B cell (primary cell): ENCODE results near the gene HDAC10. TPM values are rescaled to one million over a fixed set of nuclear protein-coding genes. Genes with fewer than 3 reads are reported as not detected.

Experiments used
- ATAC-seq: fragments of 200-7000 bp; cut with Tn5 transposase; one replicate; pipeline ENCODE4 v1.10.0; 2021; ENCODE audit warnings: low read depth, mild to moderate bottlenecking, moderate number of reproducible peaks, moderate library complexity
- CTCF ChIA-PET: fragments of 350-600 bp; sonication (Branson Sonifier 250); formaldehyde crosslinking; loops from one replicate; lab custom pipeline; 2021; ENCODE audit warnings: antibody characterized with exemption, inconsistent platforms; lab: Charles Lee
- POLR2A ChIA-PET: fragments of 350-600 bp; sonication (Branson Sonifier 250); formaldehyde crosslinking; loops from one replicate; lab custom pipeline; 2021; ENCODE audit warnings: antibody characterized with exemption; lab: Charles Lee
- DNase-seq: peaks from one replicate; pipeline ENCODE4 v3.0.0; 2013
- H2AFZ ChIP-seq: 2 replicates; pipeline ENCODE4 v1.6.1; 2012; ENCODE audit warnings: mild to moderate bottlenecking, low read depth, low read length; ENCODE audit not compliant: insufficient read depth, poor library complexity, severe bottlenecking
- H3K27ac ChIP-seq, 2 donors: 1 replicate in 1 of 2; 2 replicates in 1 of 2; pipeline ENCODE4 v1.5.1; 2012 to 2013; ENCODE audit warnings: low read length in 2 of 2, mild to moderate bottlenecking in 2 of 2, moderate library complexity in 1 of 2
- H3K27me3 ChIP-seq, 4 experiments: fragments of 200-600 bp in 1 of 4; sonication (generic) in 1 of 4; replicated peaks in 1 of 4; 1 replicate in 2 of 4; 2 replicates in 2 of 4; pipeline versions ENCODE4 v1.6.1 to v1.7.0; 2013 to 2016; ENCODE audit warnings: low read length in 3 of 4, mild to moderate bottlenecking in 2 of 4, mixed read lengths in 1 of 4, moderate library complexity in 1 of 4; ENCODE audit not compliant: insufficient read depth in 4 of 4, control insufficient read depth in 3 of 4; ENCODE audit errors: control extremely low read depth in 1 of 4
- H3K36me3 ChIP-seq, 2 experiments: replicated peaks in 1 of 2; 1 replicate in 1 of 2; 2 replicates in 1 of 2; pipeline versions ENCODE4 v1.6.1 to v1.7.1; 2013; ENCODE audit warnings: low read length in 1 of 2; ENCODE audit not compliant: insufficient read depth in 2 of 2, control insufficient read depth in 1 of 2; ENCODE audit errors: control extremely low read depth in 1 of 2, extremely low read depth in 1 of 2
- H3K4me1 ChIP-seq, 2 donors: fragments of 200-600 bp in 1 of 2; sonication (generic) in 1 of 2; 1 replicate in 1 of 2; 2 replicates in 1 of 2; pipeline versions ENCODE4 v1.5.1 to v1.6.1; 2013 to 2017; ENCODE audit warnings: low read length in 2 of 2; ENCODE audit not compliant: control insufficient read depth in 2 of 2, insufficient read depth in 2 of 2
- H3K4me2 ChIP-seq: replicated peaks from 2 replicates; pipeline ENCODE3; 2012; ENCODE audit warnings: mild to moderate bottlenecking, low read depth, low read length; ENCODE audit not compliant: poor library complexity, severe bottlenecking
- H3K4me3 ChIP-seq, 5 experiments: fragments of 200-600 bp in 1 of 5; sonication (generic) in 1 of 5; 1 replicate in 3 of 5; 2 replicates in 2 of 5; pipeline versions ENCODE4 v1.5.1 to v1.7.0; 2011 to 2016; ENCODE audit warnings: low read length in 4 of 5, mild to moderate bottlenecking in 4 of 5, low read depth in 2 of 5, control low read depth in 1 of 5, moderate library complexity in 1 of 5; ENCODE audit not compliant: insufficient read depth in 1 of 5; ENCODE audit errors: control extremely low read depth in 1 of 5, extremely low read depth in 1 of 5
- H3K79me2 ChIP-seq: fragments of 200-600 bp; sonication (generic); one replicate; pipeline ENCODE4 v1.6.0; 2016; ENCODE audit warnings: low read length; ENCODE audit not compliant: control insufficient read depth, insufficient read depth
- H3K9ac ChIP-seq: fragments of 200-600 bp; sonication (generic); 2 replicates; pipeline ENCODE4 v1.6.1; 2017; ENCODE audit warnings: mild to moderate bottlenecking, low read length, moderate library complexity
- H3K9me3 ChIP-seq, 3 donors: one replicate each; pipeline versions ENCODE4 v1.6.1 to v1.7.1; 2013; ENCODE audit warnings: low read length in 2 of 3; ENCODE audit not compliant: control insufficient read depth in 2 of 3, insufficient read depth in 1 of 3; ENCODE audit errors: control extremely low read depth in 1 of 3
- H4K20me1 ChIP-seq: 2 replicates; pipeline ENCODE4 v1.6.0; 2012; ENCODE audit warnings: mild to moderate bottlenecking, low read length; ENCODE audit not compliant: insufficient read depth, control insufficient read depth, poor library complexity, severe bottlenecking
- H3K27ac Mint-ChIP-seq: one replicate; pipeline ENCODE4 v1.8.0; 2021; ENCODE audit warnings: mixed read lengths
- H3K27me3 Mint-ChIP-seq: one replicate; pipeline ENCODE4 v1.8.0; 2021; ENCODE audit warnings: mixed read lengths
- H3K4me1 Mint-ChIP-seq: one replicate; pipeline ENCODE4 v1.8.0; 2021; ENCODE audit warnings: mixed read lengths
- H3K4me3 Mint-ChIP-seq: one replicate; pipeline ENCODE4 v1.8.0; 2021; ENCODE audit warnings: mixed read lengths
- H3K9me3 Mint-ChIP-seq: one replicate; pipeline ENCODE4 v1.8.0; 2022; ENCODE audit warnings: mixed read lengths; ENCODE audit not compliant: insufficient read depth
- EZH2 ChIP-seq: IDR thresholded peaks from 2 replicates; pipeline ENCODE4 v1.6.1; 2012; ENCODE audit warnings: borderline replicate concordance, low read depth, mild to moderate bottlenecking, moderate library complexity, low read length; ENCODE audit not compliant: insufficient read depth, poor library complexity, severe bottlenecking
- WGBS: methylation state at CpG from one replicate; pipeline ENCODE4 v1.1.5; 2013; ENCODE audit warnings: missing lambda C conversion rate; ENCODE audit not compliant: insufficient coverage; 5-methylcytosine and 5-hydroxymethylcytosine counted together
- intact Hi-C: fragments of 100-400 bp; cut with micrococcal nuclease; formaldehyde crosslinking; loops from one replicate; pipeline ENCODE4 v1.10.0; 2022
- polyA plus RNA-seq: library from polyadenylated mRNA; depleted of rRNA; stranded (reverse); fragments of >200 nt; gene quantifications from 2 replicates; pipeline ENCODE4 v1.2.3, GENCODE V29; 2012
- total RNA-seq, 2 donors: library from RNA; stranded (reverse); fragments of 120-200 nt in 1 of 2; gene quantifications; 1 replicate in 1 of 2; 2 replicates in 1 of 2; pipeline versions ENCODE4 v1.2.3 to v1.2.4, GENCODE V29; 2013 to 2022
- TF ChIP-seq, protein P1 (sequence below): fragments of 200-600 bp; IDR thresholded peaks from one replicate; pipeline ENCODE4 v1.8.0; 2022; ENCODE audit warnings: antibody characterized with exemption, mild to moderate bottlenecking

HDAC10 gene
- total and polyA plus RNA-seq, 2 donors (not counting 1 experiment from before 2014, with no cell fraction given): 136 to 187 TPM

DNA sequence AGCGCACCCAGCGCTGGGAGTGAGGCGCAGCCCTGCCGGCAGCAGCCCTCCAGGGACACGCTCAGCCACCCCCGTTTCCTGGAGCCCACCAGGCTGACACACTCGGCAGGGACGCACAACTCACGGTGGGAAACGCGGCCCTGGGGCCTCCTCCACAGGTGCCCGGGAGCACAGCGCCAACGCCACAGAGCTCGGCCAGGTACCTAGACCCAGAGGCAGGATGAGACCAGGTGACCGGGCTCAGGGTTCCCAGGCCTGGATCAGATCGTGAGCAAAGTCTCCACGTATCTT lies 24.2 kb downstream of the HDAC10 start:
- H3K4me3 ChIP-seq: no peak overlapping the region

DNA sequence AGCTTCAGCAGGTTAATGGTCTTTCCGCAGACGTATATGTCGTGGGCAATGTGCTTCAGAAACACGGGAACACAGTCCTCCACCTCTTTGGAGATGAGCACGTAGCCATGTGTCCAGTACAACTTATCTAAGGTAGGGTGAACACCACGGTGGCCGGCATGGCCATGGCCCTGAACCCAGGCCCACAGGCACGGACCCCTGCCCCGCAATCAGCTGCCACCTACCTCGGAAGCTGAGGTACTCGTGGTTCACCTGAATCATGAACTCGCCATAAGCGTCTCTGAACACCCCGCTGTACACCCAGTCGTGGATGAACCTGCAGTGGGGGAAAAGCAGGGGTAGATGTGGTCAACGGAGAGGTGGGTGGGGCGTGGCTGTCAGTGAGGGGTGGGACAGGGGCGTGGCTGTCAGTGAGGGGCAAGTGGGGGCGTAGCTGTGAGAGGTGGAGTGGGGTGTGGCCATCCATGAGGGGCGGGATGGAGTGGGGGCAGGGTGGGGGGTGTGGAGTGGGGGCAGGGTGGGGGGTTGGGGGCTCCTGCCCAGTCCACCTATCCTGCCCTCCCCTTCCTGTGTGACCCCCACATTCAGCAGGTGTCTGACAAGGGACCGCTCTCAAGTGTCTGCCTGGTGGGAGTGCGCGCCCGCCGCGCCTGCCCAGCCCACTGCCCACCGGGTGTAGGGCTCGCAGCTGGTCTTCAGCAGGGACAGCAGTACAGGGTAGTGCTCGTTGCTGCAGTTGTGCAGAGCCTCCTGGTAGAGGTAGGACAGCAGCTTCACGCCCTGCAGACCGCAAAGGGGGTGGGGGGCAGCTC lies 24.8 kb downstream of the HDAC10 start:
- 93% methylated on average over 21 of the region's 31 CpGs for WGBS
- Histone ChIP-seq H2AFZ (no peak overlapping the region), H3K36me3 (peaks cover 0 to 57% of the 10 kb centered on the region in 2 experiments), H3K79me2 (peaks cover 35% of the 10 kb centered on the region), H3K27ac (no peak overlapping the region), H3K27me3 (no peaks in the 10 kb centered on the region), H3K4me3 (no peak overlapping the region), H3K9ac (no peak overlapping the region), H4K20me1 (peaks cover 33% of the 10 kb centered on the region), H3K4me1 (no peaks in the 10 kb centered on the region), H3K4me2 (no peak overlapping the region), H3K9me3 (no peaks in the 10 kb centered on the region)
- intact Hi-C loops: no loop called here
- H3K27me3 Mint-ChIP-seq: no peaks in the 10 kb centered on the region
- no peak overlapping the region for H3K4me3 Mint-ChIP-seq
- ChIA-PET CTCF (interaction anchor here (0.6 to 1.3 kb wide), 2 partner anchors 11 to 12 kb away, joined by 3 to 4 read pairs; no protein-coding TSS in a partner anchor), POLR2A (no interaction called here)
- ATAC-seq (no peak), DNase-seq (no peak)
- no peaks in the 10 kb centered on the region for H3K4me1 Mint-ChIP-seq
- no peaks in the 10 kb centered on the region for H3K9me3 Mint-ChIP-seq
- H3K27ac Mint-ChIP-seq: no peak overlapping the region
- TF ChIP-seq, protein P1, sequence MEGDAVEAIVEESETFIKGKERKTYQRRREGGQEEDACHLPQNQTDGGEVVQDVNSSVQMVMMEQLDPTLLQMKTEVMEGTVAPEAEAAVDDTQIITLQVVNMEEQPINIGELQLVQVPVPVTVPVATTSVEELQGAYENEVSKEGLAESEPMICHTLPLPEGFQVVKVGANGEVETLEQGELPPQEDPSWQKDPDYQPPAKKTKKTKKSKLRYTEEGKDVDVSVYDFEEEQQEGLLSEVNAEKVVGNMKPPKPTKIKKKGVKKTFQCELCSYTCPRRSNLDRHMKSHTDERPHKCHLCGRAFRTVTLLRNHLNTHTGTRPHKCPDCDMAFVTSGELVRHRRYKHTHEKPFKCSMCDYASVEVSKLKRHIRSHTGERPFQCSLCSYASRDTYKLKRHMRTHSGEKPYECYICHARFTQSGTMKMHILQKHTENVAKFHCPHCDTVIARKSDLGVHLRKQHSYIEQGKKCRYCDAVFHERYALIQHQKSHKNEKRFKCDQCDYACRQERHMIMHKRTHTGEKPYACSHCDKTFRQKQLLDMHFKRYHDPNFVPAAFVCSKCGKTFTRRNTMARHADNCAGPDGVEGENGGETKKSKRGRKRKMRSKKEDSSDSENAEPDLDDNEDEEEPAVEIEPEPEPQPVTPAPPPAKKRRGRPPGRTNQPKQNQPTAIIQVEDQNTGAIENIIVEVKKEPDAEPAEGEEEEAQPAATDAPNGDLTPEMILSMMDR: no peak
- no peak for TF ChIP-seq EZH2

More for the DNA sequence above, 24.2 kb downstream of the HDAC10 start:
- Mint-ChIP-seq H3K4me3 (no peak overlapping the region), H3K4me1 (no peaks in the 10 kb centered on the region), H3K27ac (no peak overlapping the region), H3K27me3 (no peaks in the 10 kb centered on the region), H3K9me3 (no peaks in the 10 kb centered on the region)
- Histone ChIP-seq H3K9ac (no peak overlapping the region), H3K4me1 (no peaks in the 10 kb centered on the region), H3K79me2 (peaks cover 35% of the 10 kb centered on the region), H4K20me1 (peaks cover 33% of the 10 kb centered on the region), H2AFZ (no peak overlapping the region), H3K36me3 (peaks cover 0 to 53% of the 10 kb centered on the region in 2 experiments), H3K27me3 (no peaks in the 10 kb centered on the region), H3K27ac (no peak overlapping the region), H3K4me2 (no peak overlapping the region), H3K9me3 (no peaks in the 10 kb centered on the region)
- POLR2A ChIA-PET: no interaction called here
- WGBS: 73% methylated on average over 18 of the region's 18 CpGs
- intact Hi-C loops: no loop called here
- TF ChIP-seq, protein P1: no peak
- TF ChIP-seq EZH2: no peak
- DNase-seq (no peak), ATAC-seq (no peak)
- CTCF ChIA-PET: interaction anchor here (1.3 kb wide), 1 partner anchor 11 kb away, joined by 4 read pairs; no protein-coding TSS in a partner anchor
